GM19099 (cell line): ENCODE measurements around the gene CYP26A1.

Experiments used
- POLR2A ChIP-seq: IDR thresholded peaks from 3 replicates; pipeline ENCODE4 v1.6.1; 2011; ENCODE audit warnings: low read depth; ENCODE audit not compliant: insufficient read length; ENCODE audit errors: extremely low read depth

Gene CYP26A1

GRCh38 chr10:93061594-93062513 is 11.8 kb upstream of the CYP26A1 start:
- TF ChIP-seq POLR2A: no peak

- no peak for TF ChIP-seq POLR2A
These were observed 11.1 kb upstream of the CYP26A1 start for GRCh38 chr10:93062514-93063143.

GRCh38 chr10:93063144-93063976 is 10.3 kb upstream of the CYP26A1 start:
- no peak for TF ChIP-seq POLR2A

- no peak for TF ChIP-seq POLR2A
These were observed 9.6 kb upstream of the CYP26A1 start for GRCh38 chr10:93063977-93064660.

- no peak for TF ChIP-seq POLR2A
These were observed 8.6 kb upstream of the CYP26A1 start for GRCh38 chr10:93064874-93065660.

GRCh38 chr10:93065675-93066543 is 7.8 kb upstream of the CYP26A1 start:
- TF ChIP-seq POLR2A: no peak

- no peak for TF ChIP-seq POLR2A
These were observed 7.2 kb upstream of the CYP26A1 start for GRCh38 chr10:93066544-93066913.

GRCh38 chr10:93067443-93068365 is 6.0 kb upstream of the CYP26A1 start:
- TF ChIP-seq POLR2A: no peak

GRCh38 chr10:93068411-93069244 is 5.1 kb upstream of the CYP26A1 start:
- TF ChIP-seq POLR2A: no peak

- no peak for TF ChIP-seq POLR2A
These were observed 4.5 kb upstream of the CYP26A1 start for GRCh38 chr10:93069245-93069561.

GRCh38 chr10:93070378-93071176 is 3.1 kb upstream of the CYP26A1 start:
- TF ChIP-seq POLR2A: no peak
